Natural killer cell (primary cell): ENCODE results near the gene FAN1. TPM values are rescaled to one million over a fixed set of nuclear protein-coding genes. Genes with fewer than 3 reads are reported as not detected.

Experiments used
- ATAC-seq, 3 donors: fragments of 150-1000 bp in 2 of 3; fragments of 200-7000 bp in 1 of 3; cut with Tn5 transposase; 1 replicate in 1 of 3; 2 replicates in 2 of 3; pipeline ENCODE4 v1.10.0; 2021; ENCODE audit warnings: mild to moderate bottlenecking in 2 of 3, moderate library complexity in 2 of 3
- DNase-seq, 2 donors: peaks; one replicate each; pipeline versions ENCODE4 v3.0.0 to v3.0.0-alpha.2; 2013 to 2021; ENCODE audit warnings: mixed read lengths in 1 of 2
- H3K27ac ChIP-seq: one replicate; pipeline ENCODE4 v1.5.1; 2013; ENCODE audit warnings: mild to moderate bottlenecking, low read length
- H3K27me3 ChIP-seq: one replicate; pipeline ENCODE4 v1.6.1; 2013; ENCODE audit warnings: low read length; ENCODE audit not compliant: control insufficient read depth, insufficient read depth
- H3K36me3 ChIP-seq: one replicate; pipeline ENCODE4 v1.6.1; 2013; ENCODE audit warnings: low read length; ENCODE audit not compliant: control insufficient read depth, insufficient read depth
- H3K4me1 ChIP-seq: one replicate; pipeline ENCODE4 v1.6.1; 2013; ENCODE audit warnings: low read length; ENCODE audit not compliant: control insufficient read depth, insufficient read depth
- H3K4me3 ChIP-seq: one replicate; pipeline ENCODE4 v1.5.1; 2013; ENCODE audit warnings: low read length
- H3K9me3 ChIP-seq: one replicate; pipeline ENCODE4 v1.6.1; 2013; ENCODE audit warnings: low read length; ENCODE audit not compliant: control insufficient read depth, insufficient read depth
- H3K27ac Mint-ChIP-seq, 2 donors: one replicate each; pipeline ENCODE4 v1.8.0; 2022; ENCODE audit warnings: mild to moderate bottlenecking in 2 of 2, mixed read lengths in 2 of 2, moderate library complexity in 1 of 2
- H3K27me3 Mint-ChIP-seq, 2 donors: one replicate each; pipeline ENCODE4 v1.8.0; 2022; ENCODE audit warnings: low read depth in 2 of 2, mixed read lengths in 2 of 2
- H3K36me3 Mint-ChIP-seq: one replicate; pipeline ENCODE4 v1.8.0; 2022; ENCODE audit warnings: mixed read lengths
- H3K4me1 Mint-ChIP-seq, 2 donors: one replicate each; pipeline ENCODE4 v1.8.0; 2022; ENCODE audit warnings: mixed read lengths in 2 of 2
- H3K4me3 Mint-ChIP-seq: one replicate; pipeline ENCODE4 v1.8.0; 2022; ENCODE audit warnings: mild to moderate bottlenecking, moderate library complexity, mixed read lengths
- H3K9me3 Mint-ChIP-seq, 2 donors: one replicate each; pipeline ENCODE4 v1.8.0; 2022; ENCODE audit warnings: mixed read lengths in 2 of 2
- CTCF ChIP-seq: fragments of 200-600 bp; IDR thresholded peaks from one replicate; pipeline ENCODE4 v1.8.0; 2022; ENCODE audit warnings: antibody characterized with exemption
- WGBS: methylation state at CpG from one replicate; pipeline ENCODE4 v1.1.7; 2013; ENCODE audit warnings: missing lambda C conversion rate; ENCODE audit not compliant: insufficient coverage; 5-methylcytosine and 5-hydroxymethylcytosine counted together
- intact Hi-C: fragments of 100-400 bp; cut with micrococcal nuclease; formaldehyde crosslinking; loops from one replicate; pipeline ENCODE4 v1.14.2; 2022
- total RNA-seq, 4 donors: library from RNA; stranded (reverse); fragments of 120-200 nt in 1 of 4; gene quantifications; one replicate each; pipeline versions ENCODE4 v1.2.3 to v1.2.4, GENCODE V29; 2013 to 2022

The FAN1 gene
- total RNA-seq, 3 donors from 2014 or later (not counting 1 experiment from before 2014, with no cell fraction given): 9.1 to 18.8 (median 15.3) TPM

- Histone ChIP-seq H3K4me3 (no peak overlapping the region), H3K36me3 (peaks cover 3% of the 10 kb centered on the region), H3K9me3 (no peaks in the 10 kb centered on the region), H3K27ac (no peak overlapping the region), H3K27me3 (no peaks in the 10 kb centered on the region), H3K4me1 (peaks cover 8% of the 10 kb centered on the region)
- Mint-ChIP-seq H3K4me1 (peaks cover 44 to 45% of the 10 kb centered on the region in 2 donors), H3K27ac (peak overlapping the region in 1 of 2 donors; percentile 79), H3K9me3 (no peaks in the 10 kb centered on the region), H3K27me3 (peaks cover 0 to 6% of the 10 kb centered on the region in 2 donors), H3K4me3 (peak overlapping the region; percentile 90), H3K36me3 (peaks cover 7% of the 10 kb centered on the region)
- no peak for ATAC-seq
- WGBS: 97% methylated on average over 5 of the region's 5 CpGs
- DNase-seq: no peak
- no peak for TF ChIP-seq CTCF
- intact Hi-C loops: loop anchor here (10.0 kb wide), 1 partner anchor 220 kb away; no protein-coding TSS in a partner anchor
Measured at GRCh38 chr15:30904812-30905211, 1.1 kb downstream of the FAN1 start.

DNA sequence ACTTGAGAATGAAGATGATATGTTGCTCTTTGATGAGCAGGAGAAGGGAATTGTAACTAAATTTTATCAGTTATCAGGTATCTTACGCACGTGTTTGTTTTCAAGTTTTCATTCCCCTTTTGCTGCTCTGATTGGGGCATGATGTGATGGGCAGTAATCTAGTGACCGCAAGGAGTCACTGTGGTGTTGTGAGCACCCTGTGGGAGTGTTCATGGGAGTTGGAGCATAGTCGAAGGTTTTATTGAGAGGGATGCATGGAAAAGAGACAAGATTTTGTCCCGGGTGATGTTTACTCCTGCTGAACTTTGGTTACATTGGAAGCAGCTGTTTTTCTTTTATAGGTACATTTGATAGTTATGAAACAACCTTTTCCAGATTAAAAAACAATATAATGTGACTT is 2.1 kb downstream of the FAN1 start:
- Mint-ChIP-seq H3K27me3 (peaks cover 0 to 4% of the 10 kb centered on the region in 2 donors), H3K4me1 (peaks cover 45 to 46% of the 10 kb centered on the region in 2 donors), H3K9me3 (no peaks in the 10 kb centered on the region), H3K4me3 (no peak overlapping the region), H3K27ac (no peak overlapping the region), H3K36me3 (peaks cover 7% of the 10 kb centered on the region)
- H3K27ac ChIP-seq: no peak overlapping the region
- 96% methylated on average over 4 of the region's 5 CpGs for WGBS
- intact Hi-C loops: loop anchor here (10.0 kb wide), 1 partner anchor 219 kb away; no protein-coding TSS in a partner anchor
- H3K4me3 ChIP-seq: no peak overlapping the region
- H3K36me3 ChIP-seq: peaks cover 6% of the 10 kb centered on the region
- H3K9me3 ChIP-seq: no peaks in the 10 kb centered on the region
- ATAC-seq (no peak), DNase-seq (no peak)
- peaks cover 8% of the 10 kb centered on the region for H3K4me1 ChIP-seq
- no peak for TF ChIP-seq CTCF
- H3K27me3 ChIP-seq: no peaks in the 10 kb centered on the region

GRCh38 chr15:30906366-30906765 is 2.7 kb downstream of the FAN1 start:
- H3K27me3 Mint-ChIP-seq: peaks cover 0 to 4% of the 10 kb centered on the region in 2 donors
- intact Hi-C loops: loop anchor here (10.0 kb wide), 1 partner anchor 218 kb away; no protein-coding TSS in a partner anchor
- Histone ChIP-seq H3K9me3 (no peaks in the 10 kb centered on the region), H3K4me1 (peaks cover 8% of the 10 kb centered on the region), H3K36me3 (peaks cover 10% of the 10 kb centered on the region), H3K27me3 (no peaks in the 10 kb centered on the region), H3K4me3 (no peak overlapping the region), H3K27ac (no peak overlapping the region)
- H3K36me3 Mint-ChIP-seq: peaks cover 7% of the 10 kb centered on the region
- DNase-seq (no peak), ATAC-seq (no peak)
- peaks cover 45 to 46% of the 10 kb centered on the region in 2 donors for H3K4me1 Mint-ChIP-seq
- H3K27ac Mint-ChIP-seq: no peak overlapping the region
- H3K4me3 Mint-ChIP-seq: no peak overlapping the region
- WGBS: 86% methylated on average over 4 of the region's 4 CpGs
- TF ChIP-seq CTCF: no peak
- H3K9me3 Mint-ChIP-seq: no peaks in the 10 kb centered on the region

- Mint-ChIP-seq H3K36me3 (peaks cover 6% of the 10 kb centered on the region), H3K4me1 (peaks cover 18% of the 10 kb centered on the region in 2 donors), H3K27ac (no peak overlapping the region), H3K27me3 (no peaks in the 10 kb centered on the region), H3K4me3 (no peak overlapping the region), H3K9me3 (no peaks in the 10 kb centered on the region)
- intact Hi-C loops: no loop called here
- no peak for TF ChIP-seq CTCF
- no peak for ATAC-seq
- Histone ChIP-seq H3K4me3 (no peak overlapping the region), H3K27me3 (no peaks in the 10 kb centered on the region), H3K36me3 (peaks cover 41% of the 10 kb centered on the region), H3K9me3 (no peaks in the 10 kb centered on the region), H3K4me1 (no peaks in the 10 kb centered on the region), H3K27ac (no peak overlapping the region)
- no peak for DNase-seq
- 96% methylated on average over 7 of the region's 9 CpGs for WGBS
Measured at GRCh38 chr15:30913761-30914160, 10.0 kb downstream of the FAN1 start.
